Upper lobe of left lung (tissue), 4 donors: Measurements from ENCODE around the gene MBNL2.

Experiments
- POLR2AphosphoS5 ChIP-seq, 2 donors: sonication (generic); formaldehyde crosslinking; IDR thresholded peaks; one replicate each; pipeline ENCODE4 v1.5.1; 2017; ENCODE audit warnings: antibody characterized with exemption in 2 of 2
- TF ChIP-seq, protein P1 (sequence below), 6 experiments: fragments of 450-650 bp in 4 of 6; fragments of 200-600 bp in 2 of 6; sonication (generic) in 2 of 6; IDR thresholded peaks; one replicate each; pipeline ENCODE4 v1.5.1; 2016 to 2019; ENCODE audit warnings: antibody characterized with exemption in 6 of 6

DNA sequence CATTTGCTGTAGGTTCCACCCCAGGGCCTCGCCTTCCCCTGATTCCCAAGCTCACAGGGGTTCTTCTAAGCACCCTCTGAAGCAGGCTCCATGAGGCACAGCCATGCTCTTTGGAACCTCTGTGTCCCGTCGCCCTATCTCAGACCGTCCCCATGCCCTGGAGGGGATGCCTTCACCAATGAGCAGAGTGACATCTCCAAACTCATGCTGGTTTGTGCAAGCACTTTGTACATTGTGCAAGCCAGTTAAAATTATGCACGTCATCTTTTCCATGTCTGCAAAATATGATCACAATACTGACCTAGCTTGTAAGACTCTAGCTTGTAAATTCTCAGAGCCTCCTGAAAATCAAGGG lies 165.3 kb downstream of the MBNL2 start:
- TF ChIP-seq, protein P1, sequence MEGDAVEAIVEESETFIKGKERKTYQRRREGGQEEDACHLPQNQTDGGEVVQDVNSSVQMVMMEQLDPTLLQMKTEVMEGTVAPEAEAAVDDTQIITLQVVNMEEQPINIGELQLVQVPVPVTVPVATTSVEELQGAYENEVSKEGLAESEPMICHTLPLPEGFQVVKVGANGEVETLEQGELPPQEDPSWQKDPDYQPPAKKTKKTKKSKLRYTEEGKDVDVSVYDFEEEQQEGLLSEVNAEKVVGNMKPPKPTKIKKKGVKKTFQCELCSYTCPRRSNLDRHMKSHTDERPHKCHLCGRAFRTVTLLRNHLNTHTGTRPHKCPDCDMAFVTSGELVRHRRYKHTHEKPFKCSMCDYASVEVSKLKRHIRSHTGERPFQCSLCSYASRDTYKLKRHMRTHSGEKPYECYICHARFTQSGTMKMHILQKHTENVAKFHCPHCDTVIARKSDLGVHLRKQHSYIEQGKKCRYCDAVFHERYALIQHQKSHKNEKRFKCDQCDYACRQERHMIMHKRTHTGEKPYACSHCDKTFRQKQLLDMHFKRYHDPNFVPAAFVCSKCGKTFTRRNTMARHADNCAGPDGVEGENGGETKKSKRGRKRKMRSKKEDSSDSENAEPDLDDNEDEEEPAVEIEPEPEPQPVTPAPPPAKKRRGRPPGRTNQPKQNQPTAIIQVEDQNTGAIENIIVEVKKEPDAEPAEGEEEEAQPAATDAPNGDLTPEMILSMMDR (IDR thresholded peaks at IDR 0.05), result no peak
- no peak for TF ChIP-seq POLR2AphosphoS5 (IDR thresholded peaks at IDR 0.05)
